Heart left ventricle (tissue), 16 donors: ENCODE measurements around the gene TMC6. TPM values are rescaled to one million over a fixed set of nuclear protein-coding genes. Genes with fewer than 3 reads are reported as not detected.
"Not testable (repeated sequence)": the region's sequence is repeated elsewhere in the genome, so short reads cannot be mapped to it uniquely, and the experiment has no call there.

Experiments
- ATAC-seq, 4 donors: fragments of 200-7000 bp; cut with Tn5 transposase; one replicate each; pipeline ENCODE4 v1.9.1; 2020 to 2022; ENCODE audit warnings: moderate library complexity in 4 of 4, mild to moderate bottlenecking in 3 of 4, moderate number of reproducible peaks in 1 of 4
- DNase-seq, 5 donors: peaks; one replicate each; pipeline ENCODE4 v3.0.0-alpha.2; 2020
- H3K27ac ChIP-seq, 12 donors: fragments of 200-600 bp; sonication (generic) in 4 of 12; one replicate each; pipeline versions ENCODE4 v1.5.0 to v1.8.0; 2016 to 2022; ENCODE audit warnings: mild to moderate bottlenecking in 2 of 12
- H3K27me3 ChIP-seq, 9 donors: fragments of 200-600 bp; sonication (generic) in 2 of 9; one replicate each; pipeline versions ENCODE4 v1.5.1 to v1.8.0; 2016 to 2022; ENCODE audit warnings: mild to moderate bottlenecking in 3 of 9
- H3K36me3 ChIP-seq, 9 donors: fragments of 200-600 bp; sonication (generic) in 2 of 9; one replicate each; pipeline versions ENCODE4 v1.5.0 to v1.8.0; 2018 to 2022; ENCODE audit warnings: mild to moderate bottlenecking in 2 of 9
- H3K4me1 ChIP-seq, 12 donors: fragments of 200-600 bp; sonication (generic) in 4 of 12; one replicate each; pipeline versions ENCODE4 v1.5.0 to v1.8.0; 2016 to 2022; ENCODE audit warnings: mild to moderate bottlenecking in 3 of 12
- H3K4me3 ChIP-seq, 12 donors: fragments of 200-600 bp; sonication (generic) in 4 of 12; one replicate each; pipeline versions ENCODE4 v1.5.0 to v1.8.0; 2017 to 2022; ENCODE audit warnings: mild to moderate bottlenecking in 9 of 12, moderate library complexity in 4 of 12
- H3K9me3 ChIP-seq, 12 donors: fragments of 200-600 bp; sonication (generic) in 4 of 12; one replicate each; pipeline versions ENCODE4 v1.5.0 to v1.8.0; 2016 to 2022; ENCODE audit warnings: mild to moderate bottlenecking in 1 of 12
- POLR2A ChIP-seq, 2 donors: fragments of 450-650 bp; IDR thresholded peaks; one replicate each; pipeline ENCODE4 v1.6.1; 2017; ENCODE audit warnings: antibody characterized with exemption in 2 of 2, mild to moderate bottlenecking in 2 of 2, moderate library complexity in 2 of 2
- WGBS, 4 donors: extraction: QIAGEN DNeasy Blood & Tissue Kit in 2 of 4; methylation state at CpG; one replicate each; pipeline versions ENCODE4 v1.1.5 to v1.1.7; 2013 to 2018; 5-methylcytosine and 5-hydroxymethylcytosine counted together
- intact Hi-C, 10 donors: fragments of 100-400 bp; cut with DNase I; formaldehyde crosslinking; loops; one replicate each; pipeline versions ENCODE4 v1.11.1 to v1.14.2; 2022
- polyA plus RNA-seq, 2 donors: library from polyadenylated mRNA; stranded (reverse); fragments of 200-250 nt; gene quantifications; one replicate each; pipeline ENCODE4 v1.2.3, GENCODE V29; 2013
- total RNA-seq, 9 donors: library from RNA; depleted of rRNA in 2 of 9; stranded (reverse); fragments of >200 nt in 2 of 9; fragmentation: NEBNext Ultra II Directional in 3 of 9; extraction: Animal tissue kit (Norgen Biotek cat#: 25700) in 3 of 9; gene quantifications; one replicate each; pipeline versions ENCODE4 v1.1.0 to v1.2.4, GENCODE V29; 2016 to 2023
- TF ChIP-seq, protein P1 (sequence below), 12 donors: fragments of 200-600 bp; sonication (generic) in 4 of 12; IDR thresholded peaks; one replicate each; pipeline versions ENCODE4 v1.5.0 to v1.8.0; 2018 to 2022; ENCODE audit warnings: antibody characterized with exemption in 12 of 12, mild to moderate bottlenecking in 5 of 12
- donor health status: ischemic (EF 13 %, LVEDD 7.1; RV severe dilation, severe dysfunction).
- donor health status: healthy with polysubstance abuse.
- donor health status: DM: no; HTN: yes; CAD: no.
- donor health status: DM: no; HTN: no; CAD: no.
- donor health status: ischemic (EF 25% LVEDD 6.9; RV normal size, moderate dysfunction).
- donor health status: ischemic (EF 25% LVEDD 5.7; RV mildly dilated, moderate dysfunction).
- donor health status: healthy.
- donor health status: DM: yes; HTN: yes; CAD: no.
- donor health status: ischemic (EF 35%, LVEDD 5.7; RV mildly dilated, moderate dysfunction).
- donor health status: nonischemic (EF 11% LVEDD 7.7; RV severe dilation, severe dysfunction).
- donor health status: DM: yes; HTN: yes; CAD: no.
- donor health status: PGD.
- donor health status: ischemic (EF 29% LVEDD 5.4; RV normal size, mild dysfunction).
- donor health status: nonischemic (EF 23%, LVEDD 6.1; RV moderate dilation, normal function).

Gene TMC6
- total and polyA plus RNA-seq, 11 donors: 31.2 to 139 (median 69.9) TPM

GRCh38 chr17:78075545-78075944 lies 53.0 kb downstream of the TMC6 start:
- Histone ChIP-seq H3K27ac (no peak overlapping the region), H3K9me3 (no peaks in the 10 kb centered on the region), H3K36me3 (peaks cover 5 to 100% (median 99%) of the 10 kb centered on the region in 9 donors), H3K4me3 (no peak overlapping the region), H3K27me3 (no peaks in the 10 kb centered on the region), H3K4me1 (peaks cover 0 to 13% (median 0%) of the 10 kb centered on the region in 12 donors)
- ATAC-seq (no peak), DNase-seq (no peak)
- TF ChIP-seq POLR2A (IDR thresholded peaks at IDR 0.05): no peak
- TF ChIP-seq, protein P1, sequence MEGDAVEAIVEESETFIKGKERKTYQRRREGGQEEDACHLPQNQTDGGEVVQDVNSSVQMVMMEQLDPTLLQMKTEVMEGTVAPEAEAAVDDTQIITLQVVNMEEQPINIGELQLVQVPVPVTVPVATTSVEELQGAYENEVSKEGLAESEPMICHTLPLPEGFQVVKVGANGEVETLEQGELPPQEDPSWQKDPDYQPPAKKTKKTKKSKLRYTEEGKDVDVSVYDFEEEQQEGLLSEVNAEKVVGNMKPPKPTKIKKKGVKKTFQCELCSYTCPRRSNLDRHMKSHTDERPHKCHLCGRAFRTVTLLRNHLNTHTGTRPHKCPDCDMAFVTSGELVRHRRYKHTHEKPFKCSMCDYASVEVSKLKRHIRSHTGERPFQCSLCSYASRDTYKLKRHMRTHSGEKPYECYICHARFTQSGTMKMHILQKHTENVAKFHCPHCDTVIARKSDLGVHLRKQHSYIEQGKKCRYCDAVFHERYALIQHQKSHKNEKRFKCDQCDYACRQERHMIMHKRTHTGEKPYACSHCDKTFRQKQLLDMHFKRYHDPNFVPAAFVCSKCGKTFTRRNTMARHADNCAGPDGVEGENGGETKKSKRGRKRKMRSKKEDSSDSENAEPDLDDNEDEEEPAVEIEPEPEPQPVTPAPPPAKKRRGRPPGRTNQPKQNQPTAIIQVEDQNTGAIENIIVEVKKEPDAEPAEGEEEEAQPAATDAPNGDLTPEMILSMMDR (IDR thresholded peaks at IDR 0.05): no peak
- intact Hi-C loops: loop anchor here in 1 of 10 donors (10.0 kb wide), 1 partner anchor 531 kb away; no protein-coding TSS in a partner anchor
- WGBS, 4 donors: 85 to 93% (median 88%) methylated on average over 5 of the region's 5 CpGs

GRCh38 chr17:78075011-78075410 lies 53.5 kb downstream of the TMC6 start:
- H3K4me1 ChIP-seq: peaks cover 0 to 13% (median 0%) of the 10 kb centered on the region in 12 donors
- ATAC-seq: no peak
- DNase-seq: no peak
- H3K4me3 ChIP-seq: no peak overlapping the region
- no peaks in the 10 kb centered on the region for H3K9me3 ChIP-seq
- intact Hi-C loops: loop anchor here in 1 of 10 donors (10.0 kb wide), 1 partner anchor 530 kb away; no protein-coding TSS in a partner anchor
- H3K27me3 ChIP-seq: no peaks in the 10 kb centered on the region
- 93 to 96% (median 96%) methylated on average over 10 of the region's 10 CpGs for WGBS, 4 donors
- no peak for TF ChIP-seq POLR2A (IDR thresholded peaks at IDR 0.05)
- TF ChIP-seq, protein P1 (IDR thresholded peaks at IDR 0.05): no peak
- no peak overlapping the region for H3K27ac ChIP-seq
- H3K36me3 ChIP-seq: peaks cover 5 to 100% (median 99%) of the 10 kb centered on the region in 9 donors

GRCh38 chr17:78072961-78073360 lies 55.6 kb downstream of the TMC6 start:
- Histone ChIP-seq H3K27me3 (no peaks in the 10 kb centered on the region), H3K27ac (no peak overlapping the region), H3K4me1 (no peaks in the 10 kb centered on the region), H3K36me3 (peaks cover 5 to 100% (median 99%) of the 10 kb centered on the region in 9 donors), H3K9me3 (no peaks in the 10 kb centered on the region), H3K4me3 (no peak overlapping the region)
- no peak for DNase-seq
- intact Hi-C loops: loop anchor here in 1 of 10 donors (10.0 kb wide), 1 partner anchor 528 kb away; no protein-coding TSS in a partner anchor
- 88 to 99% (median 96%) methylated on average over 3 of the region's 3 CpGs for WGBS, 4 donors
- TF ChIP-seq, protein P1 (IDR thresholded peaks at IDR 0.05): no peak
- TF ChIP-seq POLR2A (IDR thresholded peaks at IDR 0.05): no peak
- no peak for ATAC-seq

DNA sequence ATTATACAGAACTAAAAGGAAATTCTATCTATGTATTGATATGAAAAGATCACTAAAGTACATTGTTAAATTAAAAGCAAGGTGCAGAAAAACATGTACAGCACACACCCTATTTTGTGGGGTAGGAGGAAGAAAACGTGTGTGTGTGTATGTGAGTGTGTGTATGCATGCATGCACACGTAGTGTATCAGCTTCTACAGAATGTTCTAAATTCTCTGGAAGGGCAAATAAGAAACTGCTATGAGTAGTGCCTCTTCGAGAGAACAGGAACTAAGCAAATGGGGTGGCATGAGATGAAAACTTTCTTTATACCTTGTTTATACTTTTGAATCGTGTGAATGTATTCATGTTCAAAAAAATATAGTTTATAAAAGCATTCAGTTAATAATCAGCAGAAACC lies 58.9 kb downstream of the TMC6 start:
- no peaks in the 10 kb centered on the region for H3K4me1 ChIP-seq
- TF ChIP-seq POLR2A (IDR thresholded peaks at IDR 0.05): no peak
- TF ChIP-seq, protein P1 (IDR thresholded peaks at IDR 0.05): no peak
- H3K4me3 ChIP-seq: no peak overlapping the region
- no peaks in the 10 kb centered on the region for H3K27me3 ChIP-seq
- no peak for ATAC-seq
- no peak overlapping the region for H3K27ac ChIP-seq
- no peaks in the 10 kb centered on the region for H3K9me3 ChIP-seq
- intact Hi-C loops: loop anchor here in 1 of 10 donors (10.0 kb wide), 1 partner anchor 525 kb away; no protein-coding TSS in a partner anchor
- no peak for DNase-seq
- 64 to 76% (median 68%) methylated on average over 4 of the region's 4 CpGs for WGBS, 4 donors
- peaks cover 5 to 100% (median 97%) of the 10 kb centered on the region in 9 donors for H3K36me3 ChIP-seq

- H3K4me1 ChIP-seq, ATAC-seq, intact Hi-C loops, H3K27me3 ChIP-seq, DNase-seq, H3K9me3 ChIP-seq, H3K27ac ChIP-seq, H3K4me3 ChIP-seq: not testable (repeated sequence)
- 94 to 97% (median 95%) methylated on average over 4 of the region's 4 CpGs for WGBS, 4 donors
- H3K36me3 ChIP-seq: peaks cover 0 to 78% (median 72%) of the 10 kb centered on the region in 9 donors
These were observed 61.6 kb downstream of the TMC6 start for GRCh38 chr17:78066976-78067375.
